H1 (cell line): ENCODE measurements around the gene PRODH. TPM values are rescaled to one million over a fixed set of nuclear protein-coding genes. Genes with fewer than 3 reads are reported as not detected.

Experiments used
- CTCF ChIA-PET: fragments of 300-600 bp; sonication (Branson Sonifier 250); formaldehyde crosslinking; loops from one replicate; lab custom pipeline; 2021; ENCODE audit not compliant: partially characterized antibody; lab: Charles Lee
- POLR2A ChIA-PET: fragments of 300-600 bp; sonication (Branson Sonifier 250); formaldehyde crosslinking; loops from one replicate; lab custom pipeline; 2021; ENCODE audit warnings: inconsistent platforms; ENCODE audit not compliant: partially characterized antibody; lab: Charles Lee
- DNase-seq, 2 experiments: peaks; one replicate each; pipeline versions ENCODE4 v3.0.0 to v3.0.0-alpha.2; 2010 to 2022; ENCODE audit warnings: low spot score in 2 of 2, low read depth in 1 of 2, mixed read lengths in 1 of 2
- FAIRE-seq: peaks from 2 replicates; lab custom pipeline; 2011; peaks lifted over from hg19 to GRCh38; lab: Jason Lieb, UNC
- H2AFZ ChIP-seq: 2 replicates; pipeline ENCODE4 v1.8.1; 2012; ENCODE audit warnings: low read length, inconsistent platforms
- H2AK5ac ChIP-seq: 2 replicates; pipeline ENCODE4 v1.6.1; 2013; ENCODE audit warnings: low read depth, low read length
- H2BK120ac ChIP-seq: replicated peaks from 2 replicates; pipeline ENCODE3; 2013; ENCODE audit warnings: low read depth, low read length, inconsistent platforms
- H2BK12ac ChIP-seq: 2 replicates; pipeline ENCODE4 v1.6.1; 2013; ENCODE audit warnings: low read depth, low read length
- H2BK15ac ChIP-seq: 2 replicates; pipeline ENCODE4 v1.6.1; 2013; ENCODE audit warnings: low read length
- H2BK20ac ChIP-seq: 2 replicates; pipeline ENCODE4 v1.6.1; 2013; ENCODE audit warnings: low read length
- H2BK5ac ChIP-seq: 2 replicates; pipeline ENCODE4 v1.6.1; 2013; ENCODE audit warnings: low read depth, low read length
- H3K14ac ChIP-seq: 2 replicates; pipeline ENCODE4 v1.6.1; 2013; ENCODE audit warnings: inconsistent platforms; ENCODE audit not compliant: insufficient read length
- H3K18ac ChIP-seq: 2 replicates; pipeline ENCODE4 v1.6.1; 2013; ENCODE audit warnings: low read length; ENCODE audit errors: extremely low read depth
- H3K23ac ChIP-seq: 2 replicates; pipeline ENCODE4 v1.6.1; 2013; ENCODE audit warnings: inconsistent platforms; ENCODE audit not compliant: insufficient read length
- H3K23me2 ChIP-seq: 2 replicates; pipeline ENCODE4 v1.6.1; 2013; ENCODE audit warnings: low read depth, low read length
- H3K27ac ChIP-seq: 2 replicates; pipeline ENCODE4 v1.6.1; 2011; ENCODE audit warnings: low read depth, low read length, inconsistent platforms
- H3K27me3 ChIP-seq, 4 experiments: replicated peaks in 1 of 4; 1 replicate in 1 of 4; 2 replicates in 3 of 4; pipeline versions ENCODE4 v1.6.1 to v1.8.1; 2011 to 2013; ENCODE audit warnings: low read length in 3 of 4, mild to moderate bottlenecking in 3 of 4, inconsistent platforms in 2 of 4, mixed read lengths in 2 of 4, moderate library complexity in 1 of 4; ENCODE audit not compliant: control insufficient read depth in 3 of 4, insufficient read depth in 3 of 4; ENCODE audit errors: extremely low read depth in 1 of 4
- H3K36me3 ChIP-seq, 4 experiments: 2 replicates each; pipeline versions ENCODE4 v1.6.1 to v1.8.1; 2011 to 2013; ENCODE audit warnings: mild to moderate bottlenecking in 4 of 4, low read length in 3 of 4, moderate library complexity in 2 of 4, control low read depth in 1 of 4, inconsistent platforms in 1 of 4; ENCODE audit not compliant: insufficient read depth in 4 of 4, control insufficient read depth in 2 of 4
- H3K4ac ChIP-seq: replicated peaks from 2 replicates; pipeline ENCODE3; 2013; ENCODE audit warnings: low read length, low read depth, mixed read lengths, inconsistent platforms; ENCODE audit not compliant: insufficient read length
- H3K4me1 ChIP-seq, 4 experiments: replicated peaks in 1 of 4; 1 replicate in 1 of 4; 2 replicates in 3 of 4; pipeline versions ENCODE4 v1.6.1 to v1.8.1; 2011 to 2013; ENCODE audit warnings: low read length in 3 of 4, inconsistent platforms in 2 of 4, mixed read lengths in 1 of 4; ENCODE audit not compliant: insufficient read depth in 4 of 4, control insufficient read depth in 3 of 4
- H3K4me2 ChIP-seq, 2 experiments: 2 replicates each; pipeline versions ENCODE4 v1.6.1 to v1.8.1; 2011 to 2013; ENCODE audit warnings: low read depth in 2 of 2, low read length in 2 of 2, control low read depth in 1 of 2, inconsistent platforms in 1 of 2, mild to moderate bottlenecking in 1 of 2; ENCODE audit not compliant: insufficient read depth in 1 of 2
- H3K4me3 ChIP-seq, 4 experiments: fragments of 200-600, 300-600 bp in 1 of 4; sonication (generic), shearing (Covaris generic), sonication (Bioruptor Twin) in 1 of 4; 2 replicates each; pipeline versions ENCODE4 v1.5.1 to v1.8.1; 2011 to 2016; ENCODE audit warnings: low read length in 4 of 4, low read depth in 3 of 4, control low read depth in 2 of 4, inconsistent platforms in 2 of 4, mild to moderate bottlenecking in 2 of 4, mixed read lengths in 1 of 4, moderate library complexity in 1 of 4; ENCODE audit not compliant: insufficient read depth in 2 of 4; ENCODE audit errors: extremely low read depth in 1 of 4
- H3K56ac ChIP-seq: replicated peaks from 2 replicates; pipeline ENCODE3; 2013; ENCODE audit warnings: low read depth, mild to moderate bottlenecking, mixed read lengths, low read length, inconsistent platforms; ENCODE audit not compliant: insufficient read length
- H3K79me1 ChIP-seq: 2 replicates; pipeline ENCODE4 v1.6.1; 2013; ENCODE audit warnings: low read depth, low read length, control low read depth
- H3K79me2 ChIP-seq, 2 experiments: 2 replicates each; pipeline versions ENCODE4 v1.6.1 to v1.8.1; 2012 to 2013; ENCODE audit warnings: low read length in 2 of 2, mild to moderate bottlenecking in 2 of 2, inconsistent platforms in 1 of 2; ENCODE audit not compliant: insufficient read depth in 2 of 2, control insufficient read depth in 1 of 2
- H3K9ac ChIP-seq, 4 experiments: replicated peaks in 1 of 4; 1 replicate in 1 of 4; 2 replicates in 3 of 4; pipeline versions ENCODE4 v1.6.1 to v1.8.1; 2011 to 2013; ENCODE audit warnings: low read depth in 3 of 4, low read length in 3 of 4, control low read depth in 2 of 4, mild to moderate bottlenecking in 2 of 4, moderate library complexity in 2 of 4, inconsistent platforms in 1 of 4; ENCODE audit errors: extremely low read depth in 1 of 4
- H3K9me3 ChIP-seq, 2 experiments: 2 replicates each; pipeline versions ENCODE4 v1.6.1 to v1.8.1; 2012 to 2013; ENCODE audit warnings: mild to moderate bottlenecking in 2 of 2, moderate library complexity in 2 of 2, control low read depth in 1 of 2, inconsistent platforms in 1 of 2, low read depth in 1 of 2, low read length in 1 of 2, mixed read lengths in 1 of 2; ENCODE audit not compliant: insufficient read depth in 2 of 2
- H4K20me1 ChIP-seq, 2 experiments: replicated peaks in 1 of 2; 2 replicates each; pipeline versions ENCODE3 to v1.8.1; 2011 to 2013; ENCODE audit warnings: inconsistent platforms in 2 of 2, low read length in 2 of 2, mild to moderate bottlenecking in 1 of 2; ENCODE audit not compliant: insufficient read depth in 2 of 2, control insufficient read depth in 1 of 2
- H4K5ac ChIP-seq: 2 replicates; pipeline ENCODE4 v1.6.1; 2013; ENCODE audit warnings: low read length, low read depth, mixed read lengths, inconsistent platforms; ENCODE audit not compliant: insufficient read length
- H4K8ac ChIP-seq: 2 replicates; pipeline ENCODE4 v1.8.0; 2013; ENCODE audit warnings: mild to moderate bottlenecking, moderate library complexity, low read length, inconsistent platforms; ENCODE audit not compliant: insufficient read depth; ENCODE audit errors: extremely low read depth
- H4K91ac ChIP-seq: replicated peaks from 2 replicates; pipeline ENCODE3; 2013; ENCODE audit warnings: low read length, mixed read lengths, inconsistent platforms; ENCODE audit not compliant: insufficient read length
- CBX5 ChIP-seq: fragments of 300-800, 300-1000 bp; sonication (generic); IDR thresholded peaks from 2 replicates; pipeline ENCODE4 v1.7.1; 2016; ENCODE audit warnings: antibody characterized with exemption, low read length, low read depth
- CBX8 ChIP-seq: fragments of 300-800, 300-1000 bp; sonication (generic); IDR thresholded peaks from 2 replicates; pipeline ENCODE4 v1.7.1; 2016; ENCODE audit warnings: low read depth, low read length, borderline replicate concordance
- CHD1 ChIP-seq: IDR thresholded peaks from 2 replicates; pipeline ENCODE4 v1.6.1; 2012; ENCODE audit warnings: low read depth, low read length, improper control_type of control experiment
- CREB1 ChIP-seq: IDR thresholded peaks from 2 replicates; pipeline ENCODE4 v1.6.1; 2012; ENCODE audit warnings: inconsistent platforms
- EZH2 ChIP-seq: fragments of 200-600 bp; sonication (generic); IDR thresholded peaks from 2 replicates; pipeline ENCODE4 v1.7.1; 2012; ENCODE audit warnings: low read depth, mild to moderate bottlenecking, moderate library complexity, low read length, inconsistent platforms; ENCODE audit not compliant: severe bottlenecking
- GTF2F1 ChIP-seq: IDR thresholded peaks from 2 replicates; pipeline ENCODE4 v1.6.1; 2012; ENCODE audit warnings: low read depth, low read length, improper control_type of control experiment, borderline replicate concordance
- HDAC2 ChIP-seq, 2 experiments: fragments of 300-600 bp in 1 of 2; sonication (generic) in 1 of 2; IDR thresholded peaks; 2 replicates each; pipeline ENCODE4 v1.6.1; 2011 to 2012; ENCODE audit warnings: low read depth in 2 of 2, low read length in 2 of 2, mild to moderate bottlenecking in 2 of 2, moderate library complexity in 2 of 2, borderline replicate concordance in 1 of 2, inconsistent platforms in 1 of 2
- HDAC6 ChIP-seq: IDR thresholded peaks from one replicate; pipeline ENCODE4 v1.7.1; 2012; ENCODE audit warnings: low read depth, mild to moderate bottlenecking, inconsistent platforms, low read length, moderate library complexity
- JUND ChIP-seq: IDR thresholded peaks from 2 replicates; pipeline ENCODE4 v1.6.1; 2011; ENCODE audit warnings: mild to moderate bottlenecking, improper control_type of control experiment, low read length
- RNF2 ChIP-seq: fragments of 200-900, 300-1000 bp; sonication (generic); IDR thresholded peaks from 2 replicates; pipeline ENCODE4 v1.7.1; 2016; ENCODE audit warnings: borderline replicate concordance, low read depth, mild to moderate bottlenecking, antibody characterized with exemption, low read length; ENCODE audit not compliant: poor library complexity, severe bottlenecking; ENCODE audit errors: missing control alignments
- SIN3A ChIP-seq, 2 experiments: IDR thresholded peaks in 1 of 2; conservative IDR thresholded peaks in 1 of 2; 2 replicates each; pipeline ENCODE4 v1.6.1; 2011 to 2012; ENCODE audit warnings: low read length in 2 of 2, improper control_type of control experiment in 1 of 2, low read depth in 1 of 2, mild to moderate bottlenecking in 1 of 2
- SIX5 ChIP-seq: IDR thresholded peaks from 2 replicates; pipeline ENCODE4 v1.6.1; 2011; ENCODE audit warnings: mild to moderate bottlenecking, low read depth, low read length
- SUZ12 ChIP-seq: fragments of 200-600 bp; sonication (generic); IDR thresholded peaks from 2 replicates; pipeline ENCODE4 v1.6.1; 2012; ENCODE audit warnings: mild to moderate bottlenecking, inconsistent platforms, low read length, moderate library complexity, mixed read lengths
- TCF12 ChIP-seq: IDR thresholded peaks from 2 replicates; pipeline ENCODE4 v1.6.1; 2011; ENCODE audit warnings: low read depth, mild to moderate bottlenecking, low read length
- WGBS, 2 experiments: shearing (Covaris generic) in 1 of 2; methylation state at CpG; one replicate each; pipeline versions ENCODE4 v1.1.6 to v1.1.7; 2013 to 2015; ENCODE audit warnings: low lambda C conversion rate in 2 of 2, mixed read lengths in 2 of 2, inconsistent platforms in 1 of 2, low coverage in 1 of 2, missing lambda C conversion rate in 1 of 2; ENCODE audit not compliant: insufficient replicate concordance in 2 of 2, insufficient coverage in 1 of 2, insufficient read length in 1 of 2; ENCODE audit errors: extremely low coverage in 1 of 2, missing lambda C conversion rate in 1 of 2; 5-methylcytosine and 5-hydroxymethylcytosine counted together
- polyA plus RNA-seq, 7 experiments: library from polyadenylated mRNA; depleted of rRNA in 3 of 7; stranded (reverse) in 5 of 7; unstranded in 2 of 7; fragments of >200 nt in 5 of 7; fragments of 200-250 nt in 2 of 7; gene quantifications; 1 replicate in 5 of 7; 2 replicates in 1 of 7; 4 replicates in 1 of 7; pipeline versions ENCODE4 v1.2.1 to v1.2.3, GENCODE V29; 2011 to 2013; ENCODE audit warnings: missing spikeins in 2 of 7, mixed read lengths in 2 of 7
- total RNA-seq: library from RNA; stranded (reverse); fragmentation: NEBNext Ultra II Directional; extraction: Animal tissue kit (Norgen Biotek cat#: 25700); gene quantifications from 2 replicates; pipeline ENCODE4 v1.2.1, GENCODE V29; 2021

Gene PRODH
- total and polyA plus RNA-seq, 2 of the 8 experiments (the other 6 are each of a cell fraction or from before 2014, with no cell fraction given) = 27.6 to 45.6 TPM

DNA sequence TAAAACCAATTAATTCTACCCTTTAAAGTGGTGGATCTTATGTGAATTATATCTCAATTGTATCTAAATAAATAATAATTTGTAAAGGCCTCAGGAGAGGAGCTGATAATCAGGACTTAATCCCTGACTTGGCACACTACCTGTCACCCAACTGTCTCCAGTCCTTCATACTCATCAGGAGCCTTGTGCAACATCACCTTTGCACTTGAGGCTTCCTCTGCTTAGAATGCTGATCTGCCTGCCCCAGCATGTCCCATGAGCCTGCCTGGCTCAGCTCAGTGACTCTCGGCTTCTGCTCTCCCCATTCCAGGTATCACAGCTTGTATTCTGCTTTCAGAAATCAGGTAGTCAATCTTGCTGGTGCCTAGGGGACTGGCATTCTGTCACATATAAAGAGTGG, 43.9 kb upstream of the PRODH start:
- Histone ChIP-seq H2AK5ac (no peak overlapping the region), H4K91ac (no peak overlapping the region), H3K18ac (no peak overlapping the region), H3K27me3 (no peaks in the 10 kb centered on the region)
- POLR2A ChIA-PET = no interaction called here
- DNase-seq = no peak
- TF ChIP-seq HDAC2 (IDR thresholded peaks at IDR 0.05; ENCODE audit: borderline replicate concordance in 1 of 2, low read depth in 2 of 2, low read length in 2 of 2) (no peak), CREB1 (no peak), CBX5 (no peak), GTF2F1 (no peak), TCF12 (no peak), SIX5 (no peak), EZH2 (no peak), JUND (no peak), RNF2 (no peak), CHD1 (no peak), CBX8 (no peak), HDAC6 (no peak), SIN3A (conservative IDR thresholded peaks at IDR 0.05 in 1 of 2, IDR thresholded peaks at IDR 0.05 in 1 of 2; ENCODE audit: low read depth in 1 of 2, low read length in 2 of 2) (no peak), SUZ12 (no peak)
- TF ChIP-seq, all 59 proteins: peak for 0
- Histone ChIP-seq H3K27ac (no peak overlapping the region), H2BK5ac (no peak overlapping the region), H3K4me2 (no peak overlapping the region), H3K9ac (no peak overlapping the region), H3K4me1 (no peaks in the 10 kb centered on the region), H3K14ac (no peak overlapping the region), H3K23ac (no peak overlapping the region), H3K79me1 (peaks cover 3% of the 10 kb centered on the region; the same call in 1 of the 2 replicates), H4K8ac (no peak overlapping the region), H3K4me3 (no peak overlapping the region), H2AFZ (no peak overlapping the region), H3K23me2 (no peaks in the 10 kb centered on the region), H3K79me2 (no peaks in the 10 kb centered on the region), H3K4ac (no peak overlapping the region), H3K56ac (no peak overlapping the region), H3K9me3 (peaks cover 8% of the 10 kb centered on the region in 2 experiments), H4K20me1 (no peaks in the 10 kb centered on the region), H3K36me3 (no peaks in the 10 kb centered on the region), H2BK120ac (no peak overlapping the region), H2BK15ac (no peak overlapping the region), H2BK20ac (no peak overlapping the region), H4K5ac (no peak overlapping the region), H2BK12ac (no peak overlapping the region)
- FAIRE-seq = no peak
- 95% methylated on average over 1 of the region's 1 CpG; no CpG with 5 or more reads in 1 of the 2 experiments for WGBS, 2 experiments
- CTCF ChIA-PET = interaction anchor here (0.9 to 2.6 kb wide), 2 partner anchors 8 to 18 kb away, joined by 3 to 8 read pairs; no protein-coding TSS in a partner anchor
